Neural progenitor cell (in vitro differentiated cells): ENCODE results near the gene KRTAP22-1.

ENCODE experiments used
- CTCF ChIP-seq: fragments of 200-600 bp; sonication (generic); IDR thresholded peaks from 2 replicates; pipeline ENCODE4 v1.5.1; 2017; ENCODE audit warnings: antibody characterized with exemption, mild to moderate bottlenecking
- EZH2 ChIP-seq: fragments of 200-600 bp; sonication (generic); IDR thresholded peaks from 2 replicates; pipeline ENCODE4 v1.6.1; 2017; ENCODE audit warnings: antibody characterized with exemption, mild to moderate bottlenecking, moderate library complexity
- EZH2phosphoT487 ChIP-seq: fragments of 200-600 bp; sonication (generic); IDR thresholded peaks from 2 replicates; pipeline ENCODE4 v1.6.1; 2017; ENCODE audit warnings: antibody characterized with exemption

- TF ChIP-seq CTCF (no peak), EZH2 (no peak), EZH2phosphoT487 (no peak)
These were observed 39.5 kb upstream of the KRTAP22-1 start, which contains the start of gene KRTAP19-7 for GRCh38 chr21:30561264-30561895.
